ENCODE data around the gene RGL2. TPM values are rescaled to one million over a fixed set of nuclear protein-coding genes. Genes with fewer than 3 reads are reported as not detected.

Gene RGL2
- total and polyA plus RNA-seq, 2 of the 13 experiments (the other 11 are each of a cell fraction or from before 2014, with no cell fraction given) = 22.9 to 47.4 TPM

- no peak for TF ChIP-seq KIAA2018 (CRISPR knock-in tag; IDR thresholded peaks at IDR 0.05; ENCODE audit: borderline replicate concordance)
- no peak for TF ChIP-seq ZNF205 (CRISPR knock-in tag; IDR thresholded peaks at IDR 0.05)
- no peak for TF ChIP-seq IKZF4 (CRISPR knock-in tag; IDR thresholded peaks at IDR 0.05; ENCODE audit: borderline replicate concordance, low read depth, not compliant biosample characterization)
- TF ChIP-seq TRIM24 (CRISPR knock-in tag; IDR thresholded peaks at IDR 0.05) = no peak
- TF ChIP-seq ZZZ3 (CRISPR knock-in tag; IDR thresholded peaks at IDR 0.05; ENCODE audit: borderline replicate concordance) = peak; percentile 36; the same call in 1 of the 2 replicates
- TF ChIP-seq YEATS4 (CRISPR knock-in tag; IDR thresholded peaks at IDR 0.05; ENCODE audit: borderline replicate concordance) = peak; percentile 49; the same call in 1 of the 2 replicates
- no peak for TF ChIP-seq NKX3-1 (CRISPR knock-in tag; IDR thresholded peaks at IDR 0.05)
- peak; percentile 51; the same call in 1 of the 2 replicates for TF ChIP-seq ZFX (CRISPR knock-in tag; IDR thresholded peaks at IDR 0.05; ENCODE audit: low read depth)
- TF ChIP-seq MTF2 (CRISPR knock-in tag; IDR thresholded peaks at IDR 0.05; ENCODE audit: borderline replicate concordance) = no peak
- no peak for TF ChIP-seq ZNF558 (CRISPR knock-in tag; IDR thresholded peaks at IDR 0.05; ENCODE audit: borderline replicate concordance)
- 0 out of 2 replicates have a peak, but pooled peaks have one; percentile 12 for TF ChIP-seq BORCS8-MEF2B (CRISPR knock-in tag; IDR thresholded peaks at IDR 0.05)
- no peak for TF ChIP-seq HMGA1 (CRISPR knock-in tag; conservative IDR thresholded peaks at IDR 0.05)
- TF ChIP-seq HNF4A (CRISPR knock-in tag; IDR thresholded peaks at IDR 0.05) = no peak
- TF ChIP-seq USF2 (IDR thresholded peaks at IDR 0.05; ENCODE audit: low read depth, low read length) = no peak
- no peak for TF ChIP-seq USF2 (CRISPR knock-in tag; IDR thresholded peaks at IDR 0.05; ENCODE audit: borderline replicate concordance)
- TF ChIP-seq RARA (CRISPR knock-in tag; IDR thresholded peaks at IDR 0.05) = no peak
- TF ChIP-seq ZNF839 (CRISPR knock-in tag; IDR thresholded peaks at IDR 0.05; ENCODE audit: borderline replicate concordance) = no peak; the same call in 1 of the 2 replicates
- 0 out of 2 replicates have a peak, but pooled peaks have one; percentile 4 for TF ChIP-seq MAFF (IDR thresholded peaks at IDR 0.05; ENCODE audit: low read depth, low read length)
- TF ChIP-seq PCBP2 (optimal IDR thresholded peaks at IDR 0.05; ENCODE audit: low read depth, low read length, poor library complexity, severe bottlenecking) = no peak
These were observed 9.6 kb downstream of the RGL2 start, which contains the start of the genes PFDN6 and WDR46 (continued) for GRCh38 chr6:33288921-33289783.

Data from HepG2 (cell line).